Measurements from ENCODE around the gene RPLP1.
A peak's percentile ranks its signal among the peaks of the same experiment; 100 is the strongest.

Gene RPLP1

DNA sequence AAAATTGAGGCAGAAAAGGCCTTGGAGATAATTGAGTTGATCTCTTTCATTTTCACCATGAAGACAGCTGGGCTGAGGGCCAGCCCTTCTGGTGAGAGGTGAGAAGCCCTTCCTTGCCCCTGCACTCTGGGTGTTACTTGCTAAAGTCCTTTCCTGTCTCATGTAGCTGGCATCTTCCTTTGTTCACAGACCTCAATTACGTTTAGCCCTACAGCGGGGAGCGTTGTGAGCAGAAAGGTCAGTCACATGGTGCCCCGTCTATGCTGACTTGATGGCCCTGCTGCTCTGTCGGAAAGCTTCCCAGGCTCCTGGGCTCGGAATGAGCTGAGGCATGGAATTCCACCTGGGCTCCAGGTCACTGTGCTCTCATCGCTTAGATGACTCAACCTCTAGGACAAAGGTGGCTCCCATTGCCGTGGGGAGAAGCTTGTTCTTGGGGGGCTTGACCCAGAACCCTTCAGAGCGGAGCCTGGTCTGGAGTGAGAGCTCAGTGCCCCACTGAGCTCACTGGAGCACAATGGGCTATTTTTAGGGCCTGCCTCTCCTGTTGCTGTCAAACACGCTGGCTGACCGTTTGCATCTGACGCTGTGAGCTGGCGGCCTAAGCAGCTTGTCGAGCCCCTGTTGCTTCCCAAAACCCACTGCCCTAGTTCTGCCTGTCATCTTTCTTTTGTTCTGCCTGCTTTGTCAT, 47.0 kb downstream of the RPLP1 start:
- peak in 1 of 2 donors; percentile 12 for DNase-seq

DNA sequence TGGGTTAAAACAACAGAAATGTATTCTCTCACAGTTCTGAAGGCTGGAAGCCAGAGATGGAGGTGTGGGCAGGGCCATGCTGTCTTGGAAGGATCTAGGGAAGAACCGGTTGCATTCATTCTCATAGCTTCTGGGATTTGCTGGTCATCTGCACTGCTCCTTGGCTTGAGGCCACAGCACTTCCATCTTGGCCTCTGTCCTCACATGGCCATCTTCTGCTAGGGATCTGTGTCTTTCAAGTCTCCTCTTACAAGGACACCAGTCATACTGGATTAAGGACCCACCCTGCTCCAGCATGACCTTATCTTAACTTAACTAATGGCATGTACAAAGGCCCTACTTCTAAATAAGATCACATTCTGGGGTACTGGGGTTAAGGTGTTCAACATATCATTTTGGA, 47.7 kb downstream of the RPLP1 start:
- no peak for DNase-seq

DNA sequence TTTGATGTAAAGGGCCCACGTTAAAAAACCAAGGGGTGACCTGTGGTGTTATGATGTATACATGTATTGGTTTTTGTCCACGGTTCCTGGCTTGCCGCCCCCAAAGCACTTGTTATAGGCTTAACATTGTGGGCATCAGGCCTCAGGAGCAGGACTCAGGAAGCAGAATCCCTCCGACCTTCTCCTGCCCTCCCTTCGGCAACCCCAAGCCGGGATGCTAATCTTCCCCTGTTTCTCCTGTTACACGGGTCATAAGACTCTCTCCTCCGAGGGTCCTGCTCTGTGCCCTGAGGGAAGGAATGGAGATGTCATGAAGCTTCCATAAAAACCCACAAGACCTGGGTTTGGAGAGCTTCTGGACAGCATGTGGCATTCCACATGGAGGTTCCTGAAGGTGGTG, 48.8 kb downstream of the RPLP1 start:
- no peak for DNase-seq

DNA sequence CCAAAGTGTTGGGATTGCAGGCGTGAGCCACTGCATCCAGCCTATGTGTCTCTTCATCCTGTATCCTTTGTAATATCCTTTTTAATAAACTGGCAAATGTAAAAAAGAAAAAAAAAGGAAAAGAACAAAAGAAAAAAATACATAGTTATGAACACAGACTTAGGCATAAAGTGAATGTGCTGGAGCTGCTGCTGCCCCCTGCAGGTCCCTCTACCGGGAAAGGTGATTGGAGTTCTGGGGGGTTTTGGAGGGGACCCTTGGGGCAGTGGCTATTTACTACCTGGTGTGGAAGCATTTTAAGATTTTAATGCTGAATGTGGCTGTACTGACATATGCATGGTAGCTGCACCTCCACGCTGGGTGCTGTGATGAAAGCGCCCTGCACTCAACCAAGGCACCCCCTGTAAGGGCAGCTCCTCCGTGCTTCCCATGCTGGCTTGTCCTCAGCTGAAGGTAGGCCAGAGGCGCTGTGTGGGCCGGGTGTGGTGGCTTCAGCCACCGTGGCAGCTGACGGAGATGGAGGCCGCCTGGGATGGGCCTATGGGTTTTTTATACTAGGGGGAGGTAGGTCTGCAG, 49.9 kb downstream of the RPLP1 start:
- DNase-seq: no peak

DNA sequence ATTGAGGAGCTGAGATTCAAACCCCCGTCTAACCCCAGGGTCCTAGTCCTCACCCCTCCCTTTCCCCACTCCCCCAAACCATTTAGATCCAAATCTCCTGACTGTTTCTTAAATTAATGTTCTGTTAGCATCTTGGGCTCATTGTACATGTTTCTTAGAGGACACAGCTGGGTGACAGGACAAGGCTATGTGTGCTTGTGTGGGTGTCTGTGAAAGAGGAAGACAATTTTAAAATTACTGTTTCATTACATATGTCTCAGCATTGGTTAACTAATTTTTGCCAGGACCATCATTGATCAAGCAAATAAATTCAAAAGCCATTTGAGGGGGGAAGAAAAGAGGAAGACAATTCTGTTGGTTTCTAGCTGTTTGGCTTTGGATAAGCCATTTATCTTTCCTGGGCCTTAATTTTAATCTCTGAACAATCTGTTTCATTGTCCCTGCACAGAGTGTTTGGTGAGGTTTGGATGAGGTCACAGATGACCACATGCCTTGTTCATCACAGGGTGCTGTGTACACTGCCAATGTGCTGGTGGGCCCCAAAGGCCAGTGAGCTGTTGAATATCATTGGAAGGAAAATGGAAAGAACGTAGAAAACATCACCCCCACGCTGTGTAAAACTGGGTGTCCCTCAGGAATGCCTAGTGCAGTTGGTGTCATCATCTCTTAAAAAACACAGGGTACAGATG, 51.9 kb downstream of the RPLP1 start:
- no peak for DNase-seq

Measured in hippocampal formation (tissue), 2 donors.